A549 (cell line): ENCODE measurements around the gene ZFPL1.

Experiments
- CBX8 ChIP-seq: fragments of 200-600 bp; sonication (generic); IDR thresholded peaks from 2 replicates; pipeline ENCODE4 v1.6.1; 2016
- CTCF ChIP-seq: fragments of >200 bp; sonication (Bioruptor Twin); formaldehyde crosslinking; IDR thresholded peaks from 3 replicates; pipeline ENCODE4 v1.5.1; 2016
- JUN ChIP-seq, 2 experiments: fragments of >200 bp; sonication (Bioruptor Twin); formaldehyde crosslinking; IDR thresholded peaks; 2 replicates in 1 of 2; 3 replicates in 1 of 2; pipeline ENCODE4 v1.6.1; 2016 to 2017
- MYC ChIP-seq: IDR thresholded peaks from 2 replicates; pipeline ENCODE4 v1.6.1; 2012; ENCODE audit warnings: mild to moderate bottlenecking, inconsistent platforms, low read length, improper control_type of control experiment, borderline replicate concordance
- POLR2A ChIP-seq: IDR thresholded peaks from 2 replicates; pipeline ENCODE4 v1.6.1; 2012; ENCODE audit warnings: mild to moderate bottlenecking, low read length

- TF ChIP-seq MYC (no peak), CBX8 (no peak), POLR2A (no peak), CTCF (no peak), JUN (IDR thresholded peaks at IDR 0.05) (no peak)
These were observed 40.0 kb upstream of the ZFPL1 start for GRCh38 chr11:65043881-65044501.
